PC-3 (cell line): Measurements from ENCODE around the gene COL13A1.

Source experiments
- EZH2 ChIP-seq: fragments of 300-600 bp; sonication (generic); IDR thresholded peaks from one replicate; pipeline ENCODE4 v1.6.1; 2017; ENCODE audit warnings: antibody characterized with exemption, mild to moderate bottlenecking, low read length; ENCODE audit not compliant: unreplicated experiment
- EZH2phosphoT487 ChIP-seq: fragments of 300-600 bp; sonication (generic); IDR thresholded peaks from 2 replicates; pipeline ENCODE4 v1.6.1; 2018; ENCODE audit warnings: mild to moderate bottlenecking, antibody characterized with exemption, low read length, borderline replicate concordance
- TF ChIP-seq, protein P1 (sequence below): fragments of 300-600 bp; sonication (generic); conservative IDR thresholded peaks from 2 replicates; pipeline ENCODE4 v1.5.1; 2017; ENCODE audit warnings: antibody characterized with exemption, low read depth, mild to moderate bottlenecking, low read length

- TF ChIP-seq, protein P1, sequence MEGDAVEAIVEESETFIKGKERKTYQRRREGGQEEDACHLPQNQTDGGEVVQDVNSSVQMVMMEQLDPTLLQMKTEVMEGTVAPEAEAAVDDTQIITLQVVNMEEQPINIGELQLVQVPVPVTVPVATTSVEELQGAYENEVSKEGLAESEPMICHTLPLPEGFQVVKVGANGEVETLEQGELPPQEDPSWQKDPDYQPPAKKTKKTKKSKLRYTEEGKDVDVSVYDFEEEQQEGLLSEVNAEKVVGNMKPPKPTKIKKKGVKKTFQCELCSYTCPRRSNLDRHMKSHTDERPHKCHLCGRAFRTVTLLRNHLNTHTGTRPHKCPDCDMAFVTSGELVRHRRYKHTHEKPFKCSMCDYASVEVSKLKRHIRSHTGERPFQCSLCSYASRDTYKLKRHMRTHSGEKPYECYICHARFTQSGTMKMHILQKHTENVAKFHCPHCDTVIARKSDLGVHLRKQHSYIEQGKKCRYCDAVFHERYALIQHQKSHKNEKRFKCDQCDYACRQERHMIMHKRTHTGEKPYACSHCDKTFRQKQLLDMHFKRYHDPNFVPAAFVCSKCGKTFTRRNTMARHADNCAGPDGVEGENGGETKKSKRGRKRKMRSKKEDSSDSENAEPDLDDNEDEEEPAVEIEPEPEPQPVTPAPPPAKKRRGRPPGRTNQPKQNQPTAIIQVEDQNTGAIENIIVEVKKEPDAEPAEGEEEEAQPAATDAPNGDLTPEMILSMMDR, result no peak
- TF ChIP-seq EZH2phosphoT487, result no peak
- no peak for TF ChIP-seq EZH2
Measured at GRCh38 chr10:69949770-69950169, 148.1 kb downstream of the COL13A1 start.
